Measurements from ENCODE around the gene LEFTY1. TPM values are rescaled to one million over a fixed set of nuclear protein-coding genes. Genes with fewer than 3 reads are reported as not detected.

The LEFTY1 gene
- total RNA-seq, 1 donor from 2014 or later: 0.99 TPM

GRCh38 chr1:225872075-225872430 is 16.9 kb downstream of the LEFTY1 start:
- no peak for TF ChIP-seq CTCF (IDR thresholded peaks at IDR 0.05)
- Mint-ChIP-seq H3K27me3 (ENCODE audit: low read depth) (no peaks in the 10 kb centered on the region), H3K27ac (ENCODE audit: unreplicated experiment) (no peak overlapping the region), H3K9me3 (ENCODE audit: low read depth) (no peaks in the 10 kb centered on the region), H3K4me3 (ENCODE audit: unreplicated experiment) (no peak overlapping the region), H3K4me1 (ENCODE audit: low read depth) (peaks cover 14% of the 10 kb centered on the region), H3K36me3 (ENCODE audit: low read depth) (peaks cover 23% of the 10 kb centered on the region)
- DNase-seq (ENCODE audit: low spot score): no peak

- Mint-ChIP-seq H3K27me3 (ENCODE audit: low read depth) (no peaks in the 10 kb centered on the region), H3K27ac (ENCODE audit: unreplicated experiment) (no peak overlapping the region), H3K4me1 (ENCODE audit: low read depth) (peaks cover 13% of the 10 kb centered on the region), H3K9me3 (ENCODE audit: low read depth) (no peaks in the 10 kb centered on the region), H3K36me3 (ENCODE audit: low read depth) (peaks cover 23% of the 10 kb centered on the region), H3K4me3 (ENCODE audit: unreplicated experiment) (no peak overlapping the region)
- no peak for TF ChIP-seq CTCF (IDR thresholded peaks at IDR 0.05)
- DNase-seq (ENCODE audit: low spot score): peak; percentile 35
Measured at GRCh38 chr1:225871359-225872074, 17.4 kb downstream of the LEFTY1 start.

- Mint-ChIP-seq H3K27me3 (ENCODE audit: low read depth) (no peaks in the 10 kb centered on the region), H3K36me3 (ENCODE audit: low read depth) (peaks cover 23% of the 10 kb centered on the region), H3K9me3 (ENCODE audit: low read depth) (no peaks in the 10 kb centered on the region), H3K4me1 (ENCODE audit: low read depth) (peaks cover 17% of the 10 kb centered on the region), H3K27ac (ENCODE audit: unreplicated experiment) (no peak overlapping the region), H3K4me3 (ENCODE audit: unreplicated experiment) (no peak overlapping the region)
- no peak for TF ChIP-seq CTCF (IDR thresholded peaks at IDR 0.05)
- no peak for DNase-seq (ENCODE audit: low spot score)
Measured at GRCh38 chr1:225870911-225871310, 18.0 kb downstream of the LEFTY1 start.

- Mint-ChIP-seq H3K36me3 (ENCODE audit: low read depth) (peaks cover 19% of the 10 kb centered on the region), H3K27ac (ENCODE audit: unreplicated experiment) (no peak overlapping the region), H3K9me3 (ENCODE audit: low read depth) (no peaks in the 10 kb centered on the region), H3K4me3 (ENCODE audit: unreplicated experiment) (no peak overlapping the region), H3K27me3 (ENCODE audit: low read depth) (no peaks in the 10 kb centered on the region), H3K4me1 (ENCODE audit: low read depth) (peaks cover 24% of the 10 kb centered on the region)
- DNase-seq (ENCODE audit: low spot score): no peak
- no peak for TF ChIP-seq CTCF (IDR thresholded peaks at IDR 0.05)
Measured at GRCh38 chr1:225868631-225869330, 20.2 kb downstream of the LEFTY1 start.

- no peak overlapping the region for H3K4me3 Mint-ChIP-seq (ENCODE audit: unreplicated experiment)
Measured at GRCh38 chr1:225866981-225867380, 22.0 kb downstream of the LEFTY1 start.

More at GRCh38 chr1:225866981-225867380, 22.0 kb downstream of the LEFTY1 start:
- no peaks in the 10 kb centered on the region for H3K9me3 Mint-ChIP-seq (ENCODE audit: low read depth)
- DNase-seq (ENCODE audit: low spot score): no peak
- H3K36me3 Mint-ChIP-seq (ENCODE audit: low read depth): peaks cover 20% of the 10 kb centered on the region
- no peak for TF ChIP-seq CTCF (IDR thresholded peaks at IDR 0.05)
- H3K4me1 Mint-ChIP-seq (ENCODE audit: low read depth): peaks cover 26% of the 10 kb centered on the region
- no peak overlapping the region for H3K27ac Mint-ChIP-seq (ENCODE audit: unreplicated experiment)
- no peaks in the 10 kb centered on the region for H3K27me3 Mint-ChIP-seq (ENCODE audit: low read depth)

All from chondrocyte (in vitro differentiated cells).